Raji (cell line): ENCODE data around the gene KRT77.

Source experiments
- POLR2A ChIP-seq: IDR thresholded peaks from 2 replicates; pipeline ENCODE4 v1.6.1; 2011; ENCODE audit warnings: low read depth, low read length, control low read depth; ENCODE audit not compliant: insufficient read depth

Gene KRT77

GRCh38 chr12:52689239-52689638, 14.1 kb downstream of the KRT77 start:
- no peak for TF ChIP-seq POLR2A

DNA sequence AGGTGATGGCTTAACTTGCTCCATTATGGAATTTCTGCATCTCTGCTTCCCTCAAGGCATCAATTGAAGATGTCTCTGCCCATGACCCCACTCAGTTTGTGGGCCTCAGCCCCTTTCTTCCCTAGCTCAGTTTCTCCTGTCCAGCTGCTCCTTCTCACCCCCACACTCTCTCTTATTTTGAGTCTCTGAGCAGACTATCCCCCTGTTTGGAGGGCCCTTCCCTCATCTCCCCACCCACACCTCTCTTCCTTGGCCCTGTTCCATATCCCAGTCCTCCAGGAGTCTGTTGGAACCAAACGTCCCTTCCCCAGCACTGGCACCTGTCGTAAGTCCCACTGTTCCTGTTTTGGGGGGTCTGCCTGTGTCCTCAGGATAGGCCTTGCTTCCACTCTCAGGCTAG, 14.8 kb downstream of the KRT77 start:
- TF ChIP-seq POLR2A = no peak

DNA sequence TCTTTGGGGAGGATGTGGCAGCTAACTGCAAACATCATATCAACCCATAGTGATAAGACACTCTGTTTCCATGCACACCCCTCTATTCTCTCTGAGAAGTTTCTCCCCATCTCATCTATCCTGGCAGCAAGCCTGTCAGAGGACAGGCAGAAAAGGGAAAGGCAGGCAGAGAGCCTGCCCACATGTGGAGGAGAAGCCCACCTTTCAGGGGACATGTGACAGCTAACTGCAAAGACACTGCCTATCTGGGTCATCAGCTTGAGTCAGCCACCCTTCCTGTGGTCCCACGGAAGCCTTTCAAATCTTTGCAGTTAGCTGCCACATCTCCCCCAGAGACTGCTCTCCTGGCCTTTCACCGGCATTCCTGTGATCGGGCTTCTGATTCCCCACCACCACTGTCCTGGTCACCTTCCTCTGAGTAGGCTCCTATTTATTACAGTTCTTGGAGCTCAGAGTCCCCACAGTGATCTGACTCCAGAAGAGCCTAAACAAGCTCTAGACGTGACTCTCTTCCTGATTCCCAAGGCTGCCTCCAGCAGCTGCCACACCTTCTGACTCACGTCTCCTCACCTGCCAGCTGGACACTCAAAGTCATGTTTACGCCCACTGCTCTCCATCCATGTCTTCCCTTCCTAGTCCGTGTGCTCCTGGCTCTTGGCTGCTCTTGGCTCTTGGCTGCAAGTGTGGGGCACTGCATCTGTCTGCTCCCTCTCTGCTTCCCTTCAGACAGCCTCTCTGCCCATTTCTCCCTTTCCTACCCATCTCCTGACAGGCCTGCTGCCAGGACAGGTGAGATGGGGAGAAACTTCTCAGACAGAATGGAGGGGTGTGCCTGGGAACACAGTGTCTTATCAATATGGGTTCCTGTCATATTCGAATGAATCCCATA, 15.6 kb downstream of the KRT77 start:
- no peak for TF ChIP-seq POLR2A

GRCh38 chr12:52686756-52687487, 16.4 kb downstream of the KRT77 start:
- TF ChIP-seq POLR2A = no peak

- TF ChIP-seq POLR2A = no peak
These were observed 17.3 kb downstream of the KRT77 start for GRCh38 chr12:52686063-52686462.

DNA sequence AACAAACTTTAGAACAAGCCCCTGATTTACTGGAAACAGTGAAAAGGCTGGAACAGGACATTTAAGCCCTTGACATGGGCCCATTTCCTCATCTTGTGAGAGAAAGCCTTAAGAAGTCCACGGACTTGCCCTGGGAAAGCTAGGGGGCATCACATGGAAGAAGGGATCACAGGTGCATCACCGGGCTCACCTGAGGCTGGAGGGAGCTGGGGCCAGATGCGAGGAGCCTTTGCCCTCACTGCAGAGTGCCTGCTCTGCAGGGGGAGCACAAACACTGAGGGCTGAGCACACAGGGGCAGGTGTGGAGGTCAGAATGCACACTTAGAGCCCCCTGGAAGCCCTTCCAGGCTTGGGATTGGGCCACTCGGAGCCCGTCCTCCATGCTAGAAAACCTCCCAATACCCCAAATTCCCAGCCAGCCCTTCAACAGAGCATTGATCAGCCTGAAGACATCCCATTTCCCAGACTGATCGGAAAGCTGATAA, 17.9 kb downstream of the KRT77 start:
- no peak for TF ChIP-seq POLR2A

DNA sequence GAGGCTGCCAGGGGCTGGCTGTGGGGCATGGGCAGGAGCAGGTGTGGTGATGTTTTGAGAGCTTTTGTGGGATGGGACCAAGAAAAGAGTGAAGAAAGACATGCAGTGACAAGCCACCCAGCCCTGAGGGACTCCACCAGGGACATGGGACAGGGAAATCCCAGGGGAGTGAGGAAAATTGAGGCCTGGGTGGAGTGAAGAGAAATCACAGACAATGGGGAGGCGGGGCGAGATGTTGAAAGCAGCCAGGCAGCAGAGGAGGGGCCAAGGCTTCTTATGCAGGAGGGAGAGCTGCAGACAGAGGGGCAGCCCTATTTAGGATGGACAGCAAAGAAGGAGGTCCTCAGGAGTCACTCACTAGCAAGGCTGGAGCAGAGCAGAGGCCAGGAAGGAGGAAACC, 18.9 kb downstream of the KRT77 start:
- TF ChIP-seq POLR2A = no peak

DNA sequence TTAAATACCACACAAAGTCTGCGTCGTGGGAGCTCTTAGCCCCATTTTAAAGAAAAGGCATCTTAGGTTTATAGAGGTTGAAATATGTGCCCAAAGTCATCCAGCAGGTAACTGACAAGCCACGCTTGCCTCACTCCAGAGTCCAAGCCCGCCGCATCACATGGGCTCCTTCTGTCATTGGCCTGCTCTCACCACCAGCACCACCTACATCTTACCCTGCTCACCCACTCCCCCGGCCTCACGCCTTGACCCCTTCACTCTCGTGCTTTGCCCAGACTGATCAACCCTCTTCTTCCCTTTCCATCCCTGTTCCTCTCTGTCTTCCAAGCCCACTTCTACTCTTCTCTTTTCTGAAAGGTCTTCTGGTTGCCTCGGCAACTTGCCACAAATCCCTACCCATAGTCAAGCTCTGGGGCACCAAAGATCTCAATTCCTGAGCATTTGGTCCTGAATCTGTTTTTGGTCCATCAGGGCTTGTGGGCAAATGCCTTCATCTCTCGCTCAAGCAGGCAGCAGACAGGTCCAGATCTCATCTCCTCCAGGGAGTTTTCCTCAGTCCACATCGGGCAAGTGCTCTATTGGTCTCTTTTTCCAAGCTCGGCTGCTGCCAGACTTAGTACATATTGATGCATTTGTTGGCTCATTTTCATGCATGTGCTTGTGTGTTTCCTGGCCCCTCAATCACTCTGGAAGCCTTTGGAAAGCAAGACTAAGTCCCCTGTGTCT, 19.6 kb downstream of the KRT77 start:
- TF ChIP-seq POLR2A = no peak

GRCh38 chr12:52682938-52683574, 20.3 kb downstream of the KRT77 start:
- TF ChIP-seq POLR2A = no peak

GRCh38 chr12:52682381-52682660, 21.0 kb downstream of the KRT77 start:
- TF ChIP-seq POLR2A = no peak

DNA sequence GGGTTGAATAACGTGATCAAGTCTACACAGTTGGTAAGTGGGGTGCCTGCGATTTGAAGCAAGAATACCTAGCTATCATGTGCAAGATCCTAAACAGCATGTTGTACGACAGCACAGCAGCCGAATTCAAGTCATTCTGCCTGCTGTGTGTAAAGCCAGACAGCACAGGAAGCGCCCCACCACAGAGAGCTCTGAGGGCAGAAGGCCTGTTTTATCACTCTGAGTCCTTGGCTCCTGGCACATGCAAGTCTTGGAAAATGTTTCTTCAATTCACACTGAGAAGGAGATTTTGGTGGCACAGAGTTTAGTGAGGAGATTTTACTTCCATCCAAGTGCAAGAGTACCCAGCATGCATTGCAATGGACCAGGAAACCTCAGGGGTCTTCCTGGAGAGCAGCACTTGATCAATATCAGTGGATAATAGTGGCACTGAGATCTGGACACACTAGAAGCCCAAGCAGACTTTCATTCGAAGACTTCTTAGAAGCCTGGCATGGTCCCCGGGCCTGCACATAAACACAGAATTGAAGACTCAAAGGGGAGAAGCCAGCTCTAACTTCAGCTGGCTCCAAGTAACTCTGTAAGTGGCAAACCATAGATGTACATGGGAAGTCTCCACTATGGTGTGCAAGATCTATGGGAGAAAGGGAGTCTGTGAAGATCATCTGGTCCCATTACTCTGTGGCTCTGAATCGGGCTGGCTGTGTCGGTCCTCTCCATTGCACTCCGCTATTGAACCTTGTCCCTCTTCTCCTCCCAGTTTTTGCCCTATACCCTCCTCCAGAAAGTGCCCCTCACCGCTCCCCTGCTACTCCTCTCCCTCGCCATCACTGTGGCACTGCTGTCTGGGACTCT, 21.6 kb downstream of the KRT77 start:
- no peak for TF ChIP-seq POLR2A

DNA sequence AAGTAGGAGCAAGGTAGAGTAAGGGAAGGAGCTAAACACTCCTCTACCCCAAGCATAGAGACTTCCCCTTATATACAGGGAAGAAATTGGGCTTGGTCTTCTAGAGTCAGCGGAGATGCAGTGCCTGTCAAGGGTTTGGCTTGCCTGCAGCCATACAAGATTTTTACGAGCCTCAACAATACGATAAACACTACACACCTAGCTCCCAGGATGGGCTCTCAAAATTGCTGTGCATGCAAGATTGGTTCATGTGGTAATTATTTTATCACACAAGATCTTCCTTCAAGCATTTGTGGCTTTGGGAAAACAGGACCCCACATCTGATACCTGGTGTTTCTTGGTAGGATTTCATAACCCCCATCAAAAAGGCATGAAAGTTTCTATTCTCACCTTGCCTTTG, 23.0 kb downstream of the KRT77 start, which contains the start of gene KRT1:
Gene KRT1, minus strand, starts transcription at position 45 of the 400 bp plus-strand sequence. CDS start 59 bp downstream, outside the sequence.
- TF ChIP-seq POLR2A = no peak

GRCh38 chr12:52679875-52680274, 23.4 kb downstream of the KRT77 start:
- no peak for TF ChIP-seq POLR2A

DNA sequence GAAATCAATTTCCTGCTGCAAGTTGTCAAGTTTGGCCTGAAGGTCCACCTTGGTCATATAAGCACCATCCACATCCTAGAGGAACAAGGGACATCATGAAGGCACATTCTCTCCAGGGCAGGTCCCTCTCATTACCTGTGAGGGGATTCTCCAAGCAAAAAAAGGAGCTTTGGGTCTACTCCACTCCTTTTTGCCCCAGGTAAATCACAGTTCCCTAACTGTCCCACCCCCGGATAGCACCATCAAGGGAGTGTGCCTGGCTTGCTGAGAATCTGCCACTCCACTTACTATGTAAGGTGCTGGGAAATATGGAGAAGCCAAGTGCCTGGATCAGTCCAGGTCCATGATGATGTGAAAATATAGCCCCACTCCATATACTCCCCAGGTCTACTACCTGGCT, 25.7 kb downstream of the KRT77 start:
- no peak for TF ChIP-seq POLR2A
